ENCODE measurements around the gene ACAD8.

ACAD8 gene

DNA sequence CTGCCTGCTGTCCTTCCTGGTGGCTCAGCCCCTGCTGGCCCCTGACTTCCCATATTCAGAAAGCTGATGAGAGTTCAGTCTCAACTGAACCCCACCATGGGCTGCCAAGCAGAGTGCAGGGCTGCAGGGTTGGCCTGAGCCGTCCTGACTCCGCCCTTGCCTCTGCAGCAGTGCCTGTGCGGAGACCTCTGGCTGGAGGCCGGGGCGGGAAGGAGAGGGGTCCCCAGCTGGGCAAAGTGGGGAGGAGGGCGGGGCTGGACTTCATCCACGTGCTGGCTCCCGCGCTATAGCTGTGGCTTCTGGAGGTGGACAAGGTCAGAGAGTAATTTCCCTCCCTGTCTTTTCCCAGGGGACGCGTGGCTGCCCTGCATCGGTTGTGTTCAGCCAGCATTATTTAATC is 36.4 kb downstream of the ACAD8 start:
- in situ Hi-C loops (cut with HindIII; ENCODE audit: low pct_unique_long_range_greater_than_20kb, low sequenced_read_pairs) = no loop called here
- TF ChIP-seq JUND (IDR thresholded peaks at IDR 0.05; ENCODE audit: low read depth) = no peak
- no peak for DNase-seq (ENCODE audit: low read depth in 1 of 2, low spot score in 1 of 2)

DNA sequence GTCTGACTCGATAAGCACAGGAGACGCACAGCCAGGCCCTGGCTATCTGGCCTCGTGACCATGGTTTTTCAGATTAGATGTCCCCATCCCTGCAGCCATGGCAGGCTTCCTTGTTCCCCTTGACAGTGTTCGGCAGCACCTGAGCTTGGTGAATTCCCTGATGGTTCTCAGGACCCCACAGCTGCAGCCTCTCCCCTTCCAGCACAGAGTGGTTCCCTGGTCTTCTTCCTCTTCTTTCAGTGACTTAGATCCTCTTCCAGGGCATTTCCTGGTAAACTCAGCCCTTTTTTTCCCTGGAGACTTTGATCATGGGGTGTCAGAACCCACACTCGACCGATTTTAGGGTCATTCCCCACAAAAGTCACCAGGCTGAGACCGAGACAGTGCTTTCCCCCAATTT is 37.3 kb downstream of the ACAD8 start:
- no peak for DNase-seq (ENCODE audit: low read depth in 1 of 2, low spot score in 1 of 2)
- in situ Hi-C loops (cut with HindIII; ENCODE audit: low pct_unique_long_range_greater_than_20kb, low sequenced_read_pairs) = no loop called here
- TF ChIP-seq JUND (IDR thresholded peaks at IDR 0.05; ENCODE audit: low read depth) = no peak

DNA sequence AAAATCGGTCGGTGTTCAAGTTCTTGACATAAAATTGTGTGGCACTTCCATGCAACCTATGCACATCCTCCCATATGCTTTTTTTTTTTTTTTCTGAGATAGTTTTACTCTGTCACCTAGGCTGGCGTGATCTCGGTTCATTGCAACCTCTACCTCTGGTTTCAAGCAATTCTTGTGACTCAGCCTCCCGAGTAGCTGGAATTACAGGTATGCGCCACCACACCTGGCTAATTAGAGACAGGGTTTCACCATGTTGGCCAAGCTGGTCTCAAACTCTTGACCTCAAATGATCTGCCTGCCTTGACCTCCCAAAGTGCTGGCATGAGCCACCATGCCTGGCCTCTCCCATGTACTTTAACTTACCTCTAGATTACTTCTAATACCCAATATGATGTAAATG is 37.8 kb downstream of the ACAD8 start:
- in situ Hi-C loops (cut with HindIII; ENCODE audit: low pct_unique_long_range_greater_than_20kb, low sequenced_read_pairs) = no loop called here
- no peak for TF ChIP-seq JUND (IDR thresholded peaks at IDR 0.05; ENCODE audit: low read depth)

GRCh38 chr11:134292661-134293060 is 39.3 kb downstream of the ACAD8 start:
- DNase-seq (ENCODE audit: low read depth in 1 of 2, low spot score in 1 of 2) = no peak
- in situ Hi-C loops (cut with HindIII; ENCODE audit: low pct_unique_long_range_greater_than_20kb, low sequenced_read_pairs) = no loop called here
- TF ChIP-seq JUND (IDR thresholded peaks at IDR 0.05; ENCODE audit: low read depth) = no peak

More for the DNA sequence above, 37.8 kb downstream of the ACAD8 start:
- DNase-seq (ENCODE audit: low read depth in 1 of 2, low spot score in 1 of 2) = no peak

DNA sequence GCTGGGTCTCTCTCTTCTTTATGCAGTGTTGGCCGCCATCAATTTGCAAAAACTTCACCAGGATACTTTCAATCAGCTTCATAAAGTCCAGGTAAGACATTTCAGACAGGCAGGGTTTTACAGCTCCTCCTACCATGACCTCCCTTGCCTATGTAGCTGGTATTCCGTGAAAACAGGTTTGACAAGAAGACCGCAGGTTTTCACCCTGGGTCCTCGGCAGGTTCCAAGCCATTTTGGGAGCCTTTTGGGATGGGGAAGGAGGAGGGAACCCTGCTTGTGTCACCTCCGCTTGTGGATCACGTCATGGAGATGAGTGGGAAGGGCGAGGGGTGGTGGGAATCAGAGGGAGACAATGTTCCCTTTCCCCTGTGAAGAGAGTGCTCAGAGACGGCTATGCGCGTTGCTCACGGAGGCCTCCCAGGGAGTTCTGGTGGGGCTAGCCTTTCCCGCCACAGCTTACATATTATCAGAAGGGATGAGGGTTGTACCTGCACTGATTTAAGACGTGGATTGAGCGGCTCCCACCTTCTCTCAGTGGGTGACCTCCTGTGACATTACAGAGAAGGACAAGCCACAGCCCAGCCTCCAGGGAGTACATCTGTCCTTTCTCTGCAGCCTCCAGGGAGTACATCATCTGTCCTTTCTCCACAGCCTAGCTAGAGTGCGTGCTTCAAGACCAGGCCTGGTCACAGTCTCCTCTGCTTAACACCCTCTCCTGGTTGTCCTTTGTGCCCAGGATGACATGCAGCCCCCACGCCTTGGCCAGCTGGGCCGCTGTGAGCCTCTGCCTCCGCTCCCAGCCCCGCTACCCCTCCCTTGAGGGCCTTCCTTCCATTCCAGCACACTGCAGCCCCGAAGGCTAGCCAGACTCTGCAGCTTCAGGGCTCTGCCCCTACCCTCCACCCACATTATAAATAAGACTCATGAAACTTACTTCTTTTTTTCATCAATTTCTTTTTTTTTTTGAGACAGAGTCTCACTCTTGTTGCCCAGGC is 40.0 kb downstream of the ACAD8 start:
- in situ Hi-C loops (cut with HindIII; ENCODE audit: low pct_unique_long_range_greater_than_20kb, low sequenced_read_pairs) = no loop called here
- no peak for TF ChIP-seq JUND (IDR thresholded peaks at IDR 0.05; ENCODE audit: low read depth)
- peak; percentile 65 to 87 for DNase-seq (ENCODE audit: low read depth in 1 of 2, low spot score in 1 of 2)

DNA sequence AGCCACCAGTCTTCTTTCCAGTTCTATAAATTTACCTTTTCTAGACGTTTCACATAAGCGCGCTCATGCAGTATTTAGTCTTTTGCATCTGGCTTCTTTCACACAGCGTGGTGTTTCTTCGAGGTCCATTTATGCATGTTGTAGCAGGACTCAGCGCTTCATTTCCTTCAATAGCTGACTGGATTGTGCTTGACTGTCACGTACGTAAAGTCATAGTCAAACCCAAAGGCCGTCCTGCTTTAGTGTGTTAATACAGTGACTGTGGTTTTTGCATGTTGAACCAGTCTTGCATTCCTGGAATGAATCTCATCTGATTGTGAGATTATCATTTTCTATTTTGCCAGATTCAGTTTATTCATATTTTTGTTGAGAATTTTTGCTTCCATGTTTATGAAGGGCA is 41.3 kb downstream of the ACAD8 start:
- in situ Hi-C loops (cut with HindIII; ENCODE audit: low pct_unique_long_range_greater_than_20kb, low sequenced_read_pairs) = no loop called here
- TF ChIP-seq JUND (IDR thresholded peaks at IDR 0.05; ENCODE audit: low read depth) = no peak

DNA sequence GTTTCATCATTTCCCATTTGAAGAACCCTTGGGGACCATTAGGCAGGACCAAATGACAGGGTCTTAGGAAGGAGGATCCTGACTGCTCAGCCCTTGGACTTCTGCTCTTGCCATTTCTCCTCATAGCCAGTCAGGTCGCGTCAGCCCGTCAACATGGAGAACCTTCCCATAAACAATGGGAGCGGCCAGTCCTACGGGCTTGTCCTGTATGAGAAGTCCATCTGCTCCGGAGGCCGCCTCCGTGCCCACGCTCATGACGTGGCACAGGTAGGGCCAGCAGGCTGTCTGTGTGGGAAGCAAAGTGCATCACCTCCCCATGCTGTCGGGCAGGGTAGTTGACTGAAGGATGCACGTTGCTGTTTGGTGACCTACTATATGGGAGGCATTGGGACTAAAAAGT is 58.9 kb downstream of the ACAD8 start:
- no peak for TF ChIP-seq JUND (IDR thresholded peaks at IDR 0.05; ENCODE audit: low read depth)
- in situ Hi-C loops (cut with HindIII; ENCODE audit: low pct_unique_long_range_greater_than_20kb, low sequenced_read_pairs) = no loop called here
- DNase-seq (ENCODE audit: low read depth in 1 of 2, low spot score in 1 of 2) = no peak

More for the DNA sequence above, 41.3 kb downstream of the ACAD8 start:
- DNase-seq (ENCODE audit: low read depth in 1 of 2, low spot score in 1 of 2) = no peak

DNA sequence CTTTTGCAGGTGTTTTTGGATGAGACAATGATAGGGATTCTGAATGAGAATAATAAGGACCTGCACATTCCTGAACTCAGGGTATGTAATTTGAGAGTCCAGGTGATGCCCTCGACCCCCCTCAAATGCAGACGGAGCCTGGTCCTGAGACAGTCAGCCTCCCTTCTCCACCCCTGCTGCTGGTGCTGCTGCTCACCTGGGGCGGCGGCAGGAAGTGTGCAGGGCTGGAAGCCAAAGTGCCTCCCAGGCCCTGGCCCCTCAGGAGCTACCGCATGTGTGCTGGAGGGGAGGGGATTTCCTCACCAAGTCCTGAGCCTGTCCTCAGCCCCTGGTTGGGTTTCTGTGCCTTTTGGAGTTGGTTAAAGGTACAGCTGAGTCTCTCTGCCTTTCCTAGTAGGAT is 59.4 kb downstream of the ACAD8 start:
- no peak for DNase-seq (ENCODE audit: low read depth in 1 of 2, low spot score in 1 of 2)
- in situ Hi-C loops (cut with HindIII; ENCODE audit: low pct_unique_long_range_greater_than_20kb, low sequenced_read_pairs) = no loop called here
- TF ChIP-seq JUND (IDR thresholded peaks at IDR 0.05; ENCODE audit: low read depth) = no peak

- DNase-seq (ENCODE audit: low read depth in 1 of 2, low spot score in 1 of 2) = no peak
- TF ChIP-seq JUND (IDR thresholded peaks at IDR 0.05; ENCODE audit: low read depth) = no peak
- in situ Hi-C loops (cut with HindIII; ENCODE audit: low pct_unique_long_range_greater_than_20kb, low sequenced_read_pairs) = no loop called here
Observed at GRCh38 chr11:134313379-134313778, 60.0 kb downstream of the ACAD8 start.

- no peak for TF ChIP-seq JUND (IDR thresholded peaks at IDR 0.05; ENCODE audit: low read depth)
- no peak for DNase-seq (ENCODE audit: low read depth in 1 of 2, low spot score in 1 of 2)
- in situ Hi-C loops (cut with HindIII; ENCODE audit: low pct_unique_long_range_greater_than_20kb, low sequenced_read_pairs) = no loop called here
Observed at GRCh38 chr11:134313821-134314607, 60.6 kb downstream of the ACAD8 start.

Measured in T47D (cell line).